ENCODE results near the gene STRC. TPM values are rescaled to one million over a fixed set of nuclear protein-coding genes. Genes with fewer than 3 reads are reported as not detected.
A peak's percentile ranks its signal among the peaks of the same experiment; 100 is the strongest.
"Not testable (repeated sequence)": the region's sequence is repeated elsewhere in the genome, so short reads cannot be mapped to it uniquely, and the experiment has no call there.

Gene STRC
- under 1 TPM; 0.19 to 0.56 TPM for total RNA-seq
- long read RNA-seq, donor 1, result 0 reads
- long read RNA-seq, donor 2, result 0 reads

DNA sequence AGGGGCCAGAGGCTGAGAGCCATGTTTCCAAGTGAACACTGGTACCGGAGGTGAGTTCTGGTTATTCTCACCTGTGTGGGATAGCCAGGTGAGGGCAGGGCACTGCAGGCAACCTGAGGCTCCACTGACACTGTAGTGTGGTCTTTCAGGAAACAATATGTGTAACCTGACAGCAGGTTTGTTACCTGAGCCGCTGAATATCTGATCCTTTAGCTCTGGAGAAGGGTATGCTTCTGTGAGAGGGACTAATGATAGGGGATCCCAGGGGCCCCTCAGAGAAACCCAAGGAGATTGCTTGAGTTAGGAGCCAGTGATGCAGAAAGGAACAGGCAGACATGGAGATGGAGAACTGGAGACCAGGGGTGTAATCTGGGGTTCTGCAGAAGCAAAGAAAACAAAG, at the start of gene STRC:
STRC (minus strand) TSS at position 101 of the 400 bp plus-strand sequence; CDS start at position 23, 78 bp downstream.
- intact Hi-C loops (cut with DNase I); DNase-seq (ENCODE audit: low spot score): not testable (repeated sequence)

DNA sequence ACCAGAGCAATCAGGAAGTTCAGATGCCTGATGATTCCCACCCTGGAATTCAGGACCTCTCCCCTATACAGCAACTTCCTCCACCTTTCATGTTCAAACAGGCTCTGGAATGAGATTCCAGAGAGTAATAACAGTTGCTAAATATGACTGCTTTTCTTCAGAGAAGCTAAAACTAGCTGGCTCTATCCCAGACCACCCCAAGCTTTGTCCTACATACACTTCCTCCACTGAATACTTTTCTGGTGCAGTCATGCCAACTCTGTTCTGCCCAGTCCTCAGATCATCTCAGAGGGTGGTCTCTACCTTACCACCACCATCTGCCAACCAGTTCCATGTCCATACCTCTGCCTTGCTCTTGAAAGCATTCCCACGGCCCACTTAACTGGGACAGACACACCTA, 47.6 kb upstream of the STRC start:
- DNase-seq (ENCODE audit: low spot score); intact Hi-C loops (cut with DNase I): not testable (repeated sequence)

DNA sequence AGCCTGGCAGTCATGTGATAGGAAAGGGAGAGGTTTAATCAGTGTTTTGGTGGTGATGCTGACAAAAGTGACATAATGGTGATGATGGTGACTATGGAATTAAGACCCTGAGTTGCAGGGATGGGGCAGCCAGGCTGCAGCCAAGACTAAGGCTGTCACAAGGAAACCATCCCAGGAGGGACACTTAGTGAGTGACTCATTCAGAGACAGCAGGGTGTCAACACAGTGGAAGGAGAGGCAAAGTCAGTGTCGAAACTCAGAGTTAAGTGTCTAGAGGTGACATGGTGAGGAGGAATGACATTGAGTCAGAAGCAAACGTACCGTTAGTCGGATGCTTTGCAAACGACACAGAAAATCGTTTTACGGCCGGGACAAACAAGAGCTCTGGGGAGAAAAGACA, 44.7 kb upstream of the STRC start:
- DNase-seq (ENCODE audit: low spot score); intact Hi-C loops (cut with DNase I): not testable (repeated sequence)

DNA sequence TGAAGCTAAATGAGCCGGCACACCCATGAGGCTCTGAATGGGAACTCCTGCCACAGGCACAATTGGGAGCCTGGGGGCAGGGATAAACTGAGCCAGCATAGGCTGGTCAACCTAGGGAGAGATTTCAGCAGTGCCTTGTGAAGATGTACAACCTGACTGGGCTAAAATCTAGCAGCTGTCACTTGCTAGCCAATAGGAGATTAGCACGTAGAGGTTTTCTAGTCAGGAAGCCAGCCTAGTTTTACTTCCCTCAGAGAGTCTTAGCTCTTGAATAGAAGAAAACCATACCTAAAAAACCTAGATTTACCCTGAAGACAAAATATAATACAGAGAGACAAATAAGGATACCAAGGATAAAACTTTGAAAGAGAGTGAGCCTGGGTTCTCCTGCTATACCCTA, 43.7 kb upstream of the STRC start:
- DNase-seq (ENCODE audit: low spot score); intact Hi-C loops (cut with DNase I): not testable (repeated sequence)

DNA sequence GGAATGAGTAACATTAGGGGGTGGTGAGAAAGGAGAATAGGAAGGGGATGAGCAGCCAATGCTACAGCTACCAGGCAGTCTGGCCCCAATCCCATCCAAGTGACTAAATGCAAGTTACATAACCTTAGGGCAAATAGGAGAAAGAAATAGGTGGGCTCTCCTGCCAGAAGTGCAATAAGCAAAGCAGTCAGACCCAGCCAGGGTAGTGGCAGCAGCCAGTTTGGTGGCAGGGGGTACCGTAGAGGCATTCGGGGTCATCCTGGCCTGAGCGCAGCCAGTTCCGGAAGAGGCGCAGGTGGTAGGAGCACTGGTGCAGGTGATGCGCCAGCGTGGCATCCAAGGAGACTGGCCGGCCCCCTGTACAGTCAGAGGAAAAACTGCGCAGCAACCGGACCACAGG, 41.1 kb upstream of the STRC start:
- intact Hi-C loops (cut with DNase I); DNase-seq (ENCODE audit: low spot score): not testable (repeated sequence)

DNA sequence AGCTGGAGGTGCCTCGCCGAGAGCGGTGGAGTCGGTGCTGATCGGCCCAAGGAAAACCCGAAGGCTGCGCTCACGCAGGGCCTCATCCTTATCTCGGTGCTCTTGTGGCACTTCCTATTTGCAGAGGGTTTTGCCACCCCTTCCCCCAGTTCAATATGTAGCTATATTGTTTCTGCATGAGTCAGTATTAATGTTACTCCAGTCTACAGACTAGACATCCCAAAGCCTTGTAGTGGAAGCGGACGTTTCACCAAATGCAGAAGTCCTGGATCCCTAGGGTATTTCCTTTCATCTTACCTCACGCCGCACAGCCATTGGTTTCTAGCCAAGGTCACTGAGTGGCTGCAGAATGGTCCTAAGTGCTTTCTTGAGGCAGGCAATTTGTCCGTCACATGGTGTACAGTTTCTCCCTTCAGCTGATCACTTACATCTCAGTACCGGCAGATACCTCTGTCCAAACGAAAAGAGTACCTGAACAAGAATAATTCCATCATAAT, 30.9 kb upstream of the STRC start:
- intact Hi-C loops (cut with DNase I); DNase-seq (ENCODE audit: low spot score): not testable (repeated sequence)

DNA sequence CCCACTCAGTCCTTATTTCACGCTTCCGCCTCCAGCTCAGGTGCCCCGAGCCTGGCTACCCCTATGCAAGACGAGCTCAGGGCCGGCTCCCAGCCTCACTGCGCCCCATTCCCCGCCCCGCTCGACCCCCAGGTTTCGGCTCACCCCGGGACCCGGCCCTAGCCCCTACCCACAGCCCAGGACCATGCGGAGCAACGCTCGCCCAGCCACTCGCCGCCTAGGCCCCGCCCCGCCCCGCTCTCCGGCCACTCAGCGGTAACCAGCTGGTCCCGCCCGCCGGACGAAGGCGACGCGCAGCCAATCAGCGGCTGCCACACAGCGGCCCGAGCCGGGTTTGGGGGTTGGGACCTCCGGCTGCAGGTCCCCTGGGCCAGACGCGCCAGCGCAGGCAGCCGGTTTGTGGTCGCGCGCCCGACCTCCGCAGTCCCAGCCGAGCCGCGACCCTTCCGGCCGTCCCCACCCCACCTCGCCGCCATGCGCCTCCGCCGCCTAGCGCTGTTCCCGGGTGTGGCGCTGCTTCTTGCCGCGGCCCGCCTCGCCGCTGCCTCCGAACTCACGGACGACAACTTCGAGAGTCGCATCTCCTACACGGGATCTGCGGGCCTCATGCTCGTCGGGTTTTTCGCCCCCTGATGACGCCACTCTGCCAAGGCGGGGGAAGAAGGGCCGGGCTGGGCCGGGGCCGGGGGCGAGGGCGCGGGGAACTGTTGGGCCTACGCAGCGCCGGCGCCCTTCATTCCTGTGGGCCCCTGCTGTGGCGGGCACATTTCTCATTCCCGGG, 30.2 kb upstream of the STRC start, which contains the start of gene CATSPER2:
CATSPER2 (minus strand) TSS at position 196 of the 781 bp plus-strand sequence. CDS start 783 bp downstream, outside the sequence.
- DNase-seq (ENCODE audit: low spot score), result no peak
- intact Hi-C loops (cut with DNase I), result no loop called here

DNA sequence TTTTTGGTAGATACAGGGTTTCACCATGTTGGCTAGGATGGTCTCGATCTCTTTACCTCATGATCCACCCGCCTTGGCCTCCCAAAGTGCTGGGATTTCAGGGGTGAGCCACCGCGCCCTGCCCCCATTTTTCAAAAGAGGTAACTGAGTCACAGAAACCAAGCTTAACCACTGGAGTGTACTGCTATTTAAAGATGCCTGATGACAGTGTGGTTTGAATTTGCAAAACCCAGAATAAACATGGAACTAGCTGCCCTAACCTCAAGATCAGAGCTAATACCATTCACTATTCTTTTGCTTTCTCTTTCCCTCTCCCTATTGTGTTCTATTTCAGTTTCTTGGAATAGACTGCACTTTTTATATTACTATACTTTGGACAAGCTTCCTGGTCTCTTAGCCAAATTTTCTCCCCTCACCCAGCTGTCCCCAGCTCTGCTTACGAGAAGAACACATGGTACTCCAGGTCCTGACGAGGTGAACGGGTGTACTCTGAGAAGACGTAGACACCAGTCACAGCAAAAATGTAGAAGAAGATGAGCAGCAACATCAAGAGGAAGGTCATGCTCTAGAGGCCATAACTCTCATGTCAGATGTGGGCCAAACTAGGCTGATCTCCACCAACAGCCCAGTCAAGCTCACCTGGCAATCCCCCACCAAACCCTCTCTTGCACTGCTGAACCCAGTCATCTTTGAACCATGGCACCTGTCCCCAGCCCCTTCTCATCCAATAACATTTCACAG, 20.0 kb upstream of the STRC start:
- not testable (repeated sequence) for DNase-seq (ENCODE audit: low spot score)

DNA sequence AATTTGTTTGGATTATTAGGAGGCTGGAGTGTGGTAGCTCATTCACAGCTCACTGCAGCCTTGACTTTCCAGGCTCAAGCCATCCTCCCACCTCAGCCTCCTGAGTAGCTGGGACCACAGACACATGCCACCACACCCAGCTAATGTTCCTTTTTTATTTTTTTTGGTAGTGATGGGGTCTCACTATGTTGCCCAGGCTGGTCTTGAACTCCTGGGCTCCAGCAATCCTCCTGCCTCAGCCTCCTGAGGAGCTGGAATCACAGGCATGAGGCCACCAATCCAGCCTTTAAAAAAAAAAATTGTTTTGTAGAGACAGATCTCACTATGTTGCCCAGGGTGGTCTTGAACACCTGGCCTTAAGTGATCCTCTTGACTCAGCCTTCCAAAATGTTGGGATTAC, 8.3 kb upstream of the STRC start:
- intact Hi-C loops (cut with DNase I); DNase-seq (ENCODE audit: low spot score): not testable (repeated sequence)

More for the DNA sequence above, 20.0 kb upstream of the STRC start:
- intact Hi-C loops (cut with DNase I), result not testable (repeated sequence)

DNA sequence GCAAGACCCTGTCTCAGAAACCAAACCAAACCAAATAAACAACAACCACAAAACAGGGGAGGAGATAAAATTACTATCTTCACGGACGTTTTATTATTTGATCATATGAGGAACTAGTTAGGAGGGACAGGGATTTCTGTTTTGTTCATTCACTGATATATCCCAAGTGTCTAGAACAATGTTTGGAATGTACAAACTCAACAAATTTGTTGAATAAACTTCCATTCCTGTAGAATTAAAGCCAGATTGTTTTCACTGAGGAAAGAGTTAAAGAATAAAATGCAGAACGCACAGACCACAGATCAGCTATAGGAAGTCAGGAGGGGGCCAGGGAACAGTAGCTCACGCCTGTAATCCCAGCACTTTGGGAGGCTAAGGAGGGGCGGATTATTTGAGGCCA, 6.5 kb upstream of the STRC start:
- no peak for DNase-seq (ENCODE audit: low spot score)
- intact Hi-C loops (cut with DNase I), result no loop called here

DNA sequence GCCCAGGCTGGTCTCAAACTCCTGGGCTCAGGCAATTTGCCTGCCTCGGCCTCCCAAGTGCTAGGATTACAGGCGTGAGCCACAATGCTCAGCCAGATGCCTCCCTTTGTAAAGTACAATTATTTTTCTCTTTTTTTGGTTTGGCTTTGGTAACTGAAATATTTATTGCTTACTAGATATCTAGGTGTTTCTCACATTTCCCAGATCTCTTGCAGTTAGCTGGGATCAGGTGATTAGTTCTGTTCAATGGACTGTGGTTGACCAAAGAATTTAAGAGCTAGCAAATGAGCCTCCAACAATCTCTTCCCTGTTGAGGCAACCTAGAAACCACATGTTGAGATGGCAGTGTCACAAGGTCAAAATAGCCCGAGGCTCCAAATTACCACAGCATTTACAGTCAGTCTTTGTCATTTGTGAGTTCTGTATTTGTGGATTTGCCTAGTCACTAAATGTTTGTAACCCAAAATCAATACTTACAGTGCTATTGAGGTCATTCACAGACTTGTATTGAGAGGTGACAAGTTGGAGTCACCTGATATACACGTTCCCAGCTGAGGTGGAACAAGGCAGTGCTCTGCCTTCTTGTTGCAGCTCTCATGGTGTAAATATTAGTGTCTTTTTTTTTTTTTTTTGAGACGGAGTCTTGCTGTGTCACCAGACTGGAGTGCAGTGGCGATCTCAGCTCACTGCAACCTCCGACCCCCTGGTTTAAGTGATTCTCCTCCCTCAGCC, 3.6 kb upstream of the STRC start:
- DNase-seq (ENCODE audit: low spot score); intact Hi-C loops (cut with DNase I): not testable (repeated sequence)

DNA sequence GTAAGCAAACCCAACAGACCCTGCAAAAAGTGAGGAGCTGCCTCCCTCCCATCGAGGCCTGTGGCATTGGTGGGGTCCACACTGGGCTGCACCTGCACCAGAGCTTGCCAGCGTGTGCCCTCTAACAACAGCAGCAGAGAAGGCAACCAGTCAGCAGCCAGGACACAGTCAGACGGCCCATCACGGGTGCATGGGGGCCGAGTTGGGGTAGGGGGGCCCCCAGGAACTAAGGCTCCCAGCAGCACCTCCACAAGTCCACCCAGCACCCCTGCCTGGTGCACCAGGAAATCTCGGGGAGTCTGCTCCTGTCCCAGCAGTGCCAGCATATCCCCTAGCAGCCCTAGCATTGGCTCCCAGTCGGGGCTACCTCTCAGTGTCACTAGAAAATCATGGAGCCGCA, 850 bp downstream of the STRC start:
- DNase-seq (ENCODE audit: low spot score); intact Hi-C loops (cut with DNase I): not testable (repeated sequence)

DNA sequence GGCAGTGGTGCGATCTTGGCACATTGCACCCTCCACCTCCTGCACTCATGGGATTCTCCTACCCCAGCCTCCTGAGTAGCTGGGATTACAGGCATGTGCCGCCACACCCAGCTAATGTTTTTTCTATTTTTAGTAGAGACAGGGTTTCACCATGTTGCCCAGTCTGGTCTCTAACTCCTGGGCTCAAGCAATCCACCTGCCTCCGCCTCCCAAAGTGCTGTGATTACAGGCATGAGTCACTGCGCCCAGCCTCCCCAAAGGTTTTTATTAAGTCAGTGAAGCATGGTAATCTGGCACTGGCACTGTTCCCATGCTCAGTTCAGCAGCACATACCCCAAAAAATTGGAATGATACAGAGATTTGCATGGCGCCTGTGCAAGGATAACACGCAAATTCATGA, 16.4 kb downstream of the STRC start:
- peak; percentile 38 for DNase-seq (ENCODE audit: low spot score)

DNA sequence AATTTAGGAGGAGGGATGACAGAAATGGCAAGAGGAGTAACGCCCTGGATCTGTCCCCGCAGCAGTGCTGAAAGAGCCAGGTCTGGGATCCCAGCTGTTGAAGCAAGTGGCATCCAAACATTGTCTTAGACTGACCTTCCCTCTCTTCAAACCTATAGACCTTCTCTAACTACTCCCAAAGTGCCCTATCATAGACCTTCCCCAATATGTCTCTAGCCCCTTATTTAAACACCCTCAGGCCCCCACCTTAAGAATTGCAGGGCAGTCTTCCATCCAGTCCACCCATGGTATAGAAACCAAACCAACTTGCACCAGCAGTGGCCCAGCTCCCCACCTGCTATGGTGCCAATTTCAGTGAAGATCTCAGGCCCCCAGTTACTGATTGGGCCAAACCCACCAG, 18.4 kb downstream of the STRC start:
- DNase-seq (ENCODE audit: low spot score); intact Hi-C loops (cut with DNase I): not testable (repeated sequence)

More for the DNA sequence above, 16.4 kb downstream of the STRC start:
- intact Hi-C loops (cut with DNase I), result not testable (repeated sequence)

DNA sequence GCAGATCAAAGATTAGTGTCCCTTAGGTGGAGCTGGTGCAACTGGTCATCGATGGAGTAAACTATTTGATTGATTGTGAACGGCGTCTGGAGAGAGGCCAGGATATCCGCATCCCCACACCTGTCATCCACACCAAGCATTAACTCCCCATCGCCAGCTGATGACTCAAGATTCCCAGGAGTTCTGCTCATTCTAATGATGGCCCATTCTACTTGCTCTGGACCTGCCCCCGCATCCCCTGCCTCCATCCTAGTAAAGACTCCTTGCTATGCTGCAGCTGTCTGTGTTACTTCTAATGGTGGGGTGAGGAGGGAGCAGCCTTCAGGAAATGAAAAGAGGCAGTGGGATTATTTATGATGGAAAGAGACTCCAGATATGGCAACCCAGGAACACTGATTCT, 19.5 kb downstream of the STRC start:
- DNase-seq (ENCODE audit: low spot score); intact Hi-C loops (cut with DNase I): not testable (repeated sequence)

DNA sequence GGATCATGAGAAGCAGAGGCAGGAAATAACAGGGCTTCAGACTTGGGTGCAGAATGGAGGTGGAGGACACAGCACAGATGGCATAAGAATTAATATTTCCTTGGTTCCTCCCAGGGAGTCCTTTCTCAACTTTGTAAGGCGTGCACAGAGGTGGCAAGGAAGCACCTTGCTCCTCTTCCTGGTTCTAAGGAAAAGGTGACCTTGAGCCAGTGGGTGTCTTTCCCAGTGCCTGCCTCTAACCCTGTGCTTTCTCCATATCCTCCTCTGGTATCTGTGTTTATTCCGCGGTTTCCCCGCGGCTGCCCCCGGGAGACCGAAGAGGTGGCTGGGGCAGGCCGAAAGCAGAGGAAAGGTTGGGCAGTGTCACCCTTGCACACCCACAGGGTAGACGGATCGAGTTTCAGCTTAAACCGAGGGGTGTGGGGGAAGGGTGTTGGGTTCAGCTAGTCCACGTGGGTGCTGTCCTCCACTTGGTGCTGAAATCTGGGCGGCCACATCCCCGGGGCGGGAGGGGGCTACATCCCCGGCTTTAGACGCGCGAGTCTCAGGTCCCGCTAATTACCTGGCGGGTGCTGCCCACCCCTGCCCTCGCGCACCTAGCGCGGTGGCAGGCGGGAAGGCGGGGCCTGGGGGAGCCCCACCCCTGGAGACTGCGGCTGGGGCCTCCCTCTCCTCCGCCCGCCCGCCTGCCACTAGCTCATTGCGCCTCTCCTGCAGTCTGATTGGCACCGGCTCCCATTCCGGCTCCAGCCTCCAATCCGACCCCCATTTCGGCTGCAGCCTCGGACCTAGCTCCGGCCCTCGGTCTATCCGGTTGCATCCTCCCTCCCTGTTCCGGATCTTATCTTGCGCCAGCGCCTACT, 25.0 kb downstream of the STRC start, which contains the start of gene CKMT1B:
CKMT1B (plus strand) TSS at position 700 of the 863 bp plus-strand sequence. CDS start 192 bp downstream, outside the sequence.
- DNase-seq (ENCODE audit: low spot score); intact Hi-C loops (cut with DNase I): not testable (repeated sequence)

DNA sequence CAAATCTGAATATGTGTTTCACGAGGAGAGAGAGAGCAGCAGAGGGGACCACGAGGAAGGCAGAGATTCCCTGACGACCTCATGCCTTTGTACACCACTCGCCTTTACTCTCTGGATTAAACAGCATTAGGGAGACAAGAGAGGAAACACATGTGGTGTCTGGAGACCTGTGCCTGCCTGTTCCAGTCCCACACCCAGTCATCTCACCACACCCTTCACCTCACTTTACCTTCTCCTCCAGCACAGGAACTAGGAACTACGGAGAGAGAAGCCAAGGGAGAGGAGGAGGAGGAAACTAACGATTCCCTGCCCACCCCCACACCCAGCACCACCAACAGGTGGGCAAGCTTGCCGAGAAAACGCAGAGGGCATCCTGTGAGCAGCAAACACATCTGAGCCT, 25.8 kb downstream of the STRC start:
- DNase-seq (ENCODE audit: low spot score); intact Hi-C loops (cut with DNase I): not testable (repeated sequence)

DNA sequence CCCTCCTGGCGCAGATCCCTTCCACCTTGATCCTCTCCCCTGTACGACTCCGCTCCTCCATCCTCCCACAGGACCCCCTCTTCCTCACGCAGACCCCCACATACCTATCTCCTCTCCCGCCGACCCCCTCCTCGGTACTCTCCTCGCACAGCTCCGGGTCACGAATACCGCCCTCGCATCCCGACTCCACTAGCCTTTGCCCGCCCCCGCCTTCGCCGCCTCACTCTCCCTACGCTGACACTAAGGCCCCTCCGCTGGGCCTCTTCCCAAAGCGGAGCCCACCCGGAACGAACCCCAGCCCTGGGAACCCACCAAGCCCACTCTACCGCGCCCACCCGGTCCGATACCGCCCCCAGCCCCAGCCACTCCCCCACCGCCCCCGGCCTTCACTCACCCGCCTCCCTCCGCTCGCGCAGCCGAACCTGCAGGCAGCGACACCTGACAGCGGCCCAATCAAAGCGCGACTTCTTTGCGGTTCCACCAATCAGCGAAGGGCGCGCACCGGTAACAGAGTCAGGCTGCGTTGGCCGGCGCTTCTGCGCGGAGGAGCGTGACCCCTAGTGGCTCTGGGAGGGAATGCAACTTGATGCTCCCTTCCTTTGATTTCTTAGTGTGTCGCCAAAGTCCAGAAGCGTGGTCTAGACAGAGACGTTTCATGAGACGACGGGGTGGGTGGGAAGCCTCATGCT, 28.7 kb downstream of the STRC start, which contains the start of gene PPIP5K1:
PPIP5K1 (minus strand) TSS at position 431 of the 689 bp plus-strand sequence. CDS start 5,704 bp downstream, outside the sequence.
- intact Hi-C loops (cut with DNase I); DNase-seq (ENCODE audit: low spot score): not testable (repeated sequence)
